HG02884 (cell line): ENCODE measurements around the gene TST.

Experiments used
- ATAC-seq: cut with Tn5 transposase; IDR thresholded peaks from one replicate; pipeline ENCODE4 v1.9.1; 2021; ENCODE audit warnings: mild to moderate bottlenecking, moderate library complexity; ENCODE audit not compliant: unreplicated experiment

The TST gene

GRCh38 chr22:37032535-37033460, 13.6 kb upstream of the TST start:
- ATAC-seq: no peak

DNA sequence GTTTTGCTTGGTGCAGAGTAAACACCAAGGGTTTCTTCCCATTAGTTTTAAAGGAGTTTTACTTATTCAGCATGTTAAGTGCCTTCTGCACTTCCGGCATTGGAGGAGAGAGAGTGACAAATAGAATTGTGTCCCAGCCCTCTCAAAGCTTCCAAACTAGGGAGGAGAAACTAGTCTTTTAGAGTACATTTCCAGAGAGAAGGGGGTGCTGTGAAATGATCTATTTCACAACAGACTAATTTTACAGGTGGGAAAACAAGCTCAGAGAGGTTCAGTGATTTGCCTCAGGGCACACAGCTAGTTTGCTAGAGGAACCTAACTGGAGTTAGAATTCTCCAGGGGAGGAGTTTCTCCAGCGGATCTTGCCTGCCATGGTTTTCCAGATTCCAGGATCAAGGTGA, 12.9 kb upstream of the TST start:
- no peak for ATAC-seq

DNA sequence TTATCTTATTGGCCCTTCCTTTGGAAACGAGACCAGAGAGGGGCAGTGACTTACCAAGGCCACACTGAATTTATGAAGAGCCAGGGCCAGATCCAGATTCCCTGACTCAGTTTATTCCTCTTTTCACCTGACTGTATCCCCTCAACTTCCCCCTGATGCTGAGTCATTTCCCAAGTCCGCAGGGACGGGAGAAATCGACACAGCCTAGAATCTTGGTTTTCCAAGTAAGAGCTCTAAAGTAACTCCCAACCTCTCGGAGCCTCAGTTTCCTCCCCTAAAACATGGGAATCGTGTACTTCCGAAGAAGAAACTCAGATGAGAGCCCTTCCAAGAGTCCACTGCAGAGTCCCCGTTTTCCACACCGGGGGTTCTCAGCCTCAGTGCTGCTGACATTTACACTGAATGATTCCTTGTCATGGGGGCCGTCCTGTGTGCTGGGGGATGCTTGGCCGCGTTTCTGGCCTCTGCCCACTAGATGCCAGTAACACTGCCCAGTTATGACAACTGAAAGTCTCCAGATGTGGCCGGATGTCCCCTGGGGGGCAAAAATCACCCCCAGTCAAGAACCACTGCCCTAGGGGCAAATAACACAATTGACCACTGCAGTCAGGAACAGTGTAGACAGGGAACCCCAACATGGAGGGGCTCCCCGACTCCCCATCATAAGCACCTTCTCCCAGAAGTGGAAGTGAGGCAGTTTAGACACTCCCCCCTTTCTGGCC, 11.5 kb upstream of the TST start:
- ATAC-seq: no peak

DNA sequence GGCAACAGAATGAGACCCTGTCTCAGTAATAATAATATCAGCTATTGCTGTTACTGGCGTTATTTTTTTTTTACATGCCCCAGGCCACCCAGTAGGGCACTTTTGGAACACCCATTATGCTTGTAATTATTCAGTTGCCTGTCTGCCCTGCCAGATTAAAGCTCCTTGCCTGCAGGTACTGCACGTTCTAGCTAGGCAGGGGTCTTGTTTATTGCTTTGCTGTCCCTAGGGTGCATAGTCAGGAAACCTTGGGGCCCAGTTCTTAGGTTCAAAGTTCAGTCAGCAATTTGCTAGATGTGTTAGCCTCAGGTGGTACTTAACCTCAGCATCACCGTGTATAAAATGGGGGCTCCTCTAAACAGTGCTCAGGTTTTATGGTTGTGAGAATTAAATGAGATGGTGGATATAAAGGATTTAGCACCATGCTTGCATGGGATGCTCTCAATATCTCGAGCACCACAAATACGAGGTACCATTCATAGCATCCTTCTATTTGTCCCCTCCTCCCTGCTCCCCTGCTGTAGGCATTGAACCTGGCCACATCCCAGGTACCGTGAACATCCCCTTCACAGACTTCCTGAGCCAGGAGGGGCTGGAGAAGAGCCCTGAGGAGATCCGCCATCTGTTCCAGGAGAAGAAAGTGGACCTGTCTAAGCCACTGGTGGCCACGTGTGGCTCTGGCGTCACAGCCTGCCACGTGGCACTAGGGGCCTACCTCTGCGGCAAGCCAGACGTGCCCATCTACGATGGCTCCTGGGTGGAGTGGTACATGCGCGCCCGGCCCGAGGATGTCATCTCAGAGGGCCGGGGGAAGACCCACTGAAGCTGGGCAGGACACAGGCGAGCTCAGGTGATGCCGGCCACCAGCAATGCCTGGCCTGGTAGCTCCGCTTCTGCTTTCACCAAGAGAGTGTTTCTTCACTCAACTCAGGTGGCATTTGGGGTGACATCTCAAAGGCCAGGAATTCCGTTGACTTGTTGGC, 9.7 kb upstream of the TST start:
- ATAC-seq: no peak

DNA sequence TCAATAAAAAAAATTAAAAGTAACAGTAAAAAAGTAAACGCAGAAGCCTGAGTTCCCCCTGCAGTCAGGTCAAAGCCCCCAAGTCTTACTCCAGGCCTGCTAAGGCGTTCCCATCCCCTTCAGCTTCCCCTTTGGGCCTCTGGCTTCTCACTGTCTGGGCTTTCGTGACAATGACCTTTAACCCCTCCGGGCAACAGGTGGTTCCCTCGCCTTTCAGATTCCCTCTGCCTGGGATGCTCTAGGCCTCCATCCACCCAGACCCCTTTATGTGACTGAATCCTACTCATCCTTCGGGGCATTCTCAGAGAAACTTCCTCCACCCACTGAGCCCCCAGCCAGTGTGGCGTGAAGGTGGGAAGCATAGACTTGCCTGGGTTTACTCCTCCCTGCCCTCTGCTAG, 8.3 kb upstream of the TST start:
- ATAC-seq: no peak

- ATAC-seq: no peak
Measured at GRCh38 chr22:37026325-37026724, 7.1 kb upstream of the TST start.

GRCh38 chr22:37025500-37026070, 6.3 kb upstream of the TST start:
- no peak for ATAC-seq

DNA sequence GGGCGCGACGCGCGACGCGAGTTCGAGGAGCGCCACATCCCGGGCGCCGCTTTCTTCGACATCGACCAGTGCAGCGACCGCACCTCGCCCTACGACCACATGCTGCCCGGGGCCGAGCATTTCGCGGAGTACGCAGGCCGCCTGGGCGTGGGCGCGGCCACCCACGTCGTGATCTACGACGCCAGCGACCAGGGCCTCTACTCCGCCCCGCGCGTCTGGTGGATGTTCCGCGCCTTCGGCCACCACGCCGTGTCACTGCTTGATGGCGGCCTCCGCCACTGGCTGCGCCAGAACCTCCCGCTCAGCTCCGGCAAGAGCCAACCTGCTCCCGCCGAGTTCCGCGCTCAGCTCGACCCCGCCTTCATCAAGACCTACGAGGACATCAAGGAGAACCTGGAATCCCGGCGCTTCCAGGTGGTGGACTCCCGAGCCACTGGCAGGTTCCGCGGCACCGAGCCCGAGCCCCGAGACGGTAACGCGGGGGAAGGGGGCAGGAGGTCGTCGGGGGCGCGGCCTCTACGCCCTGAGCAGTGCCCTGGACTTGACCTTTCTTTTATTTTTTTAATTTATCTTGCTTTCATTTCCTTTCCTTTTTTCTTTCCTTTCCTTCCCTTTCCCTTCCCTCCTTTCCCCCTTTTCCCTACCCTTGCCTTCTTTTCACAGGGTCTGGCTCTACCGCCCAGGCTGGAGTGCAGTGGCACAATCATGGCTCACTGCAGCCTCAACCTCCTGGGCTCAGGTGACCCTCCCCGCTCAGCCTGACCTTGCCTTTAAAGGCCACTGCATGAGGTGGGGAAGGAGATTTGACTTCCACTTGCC, 5.3 kb upstream of the TST start:
- no peak for ATAC-seq

- no peak for ATAC-seq
Measured at GRCh38 chr22:37023743-37024338, 4.6 kb upstream of the TST start.

GRCh38 chr22:37022483-37023337, 3.5 kb upstream of the TST start:
- no peak for ATAC-seq

- no peak for ATAC-seq
Measured at GRCh38 chr22:37021710-37022482, 2.6 kb upstream of the TST start.

- no peak for ATAC-seq
Measured at GRCh38 chr22:37021041-37021440, 1.8 kb upstream of the TST start.

GRCh38 chr22:37020192-37020479, 889 bp upstream of the TST start:
- ATAC-seq: no peak

DNA sequence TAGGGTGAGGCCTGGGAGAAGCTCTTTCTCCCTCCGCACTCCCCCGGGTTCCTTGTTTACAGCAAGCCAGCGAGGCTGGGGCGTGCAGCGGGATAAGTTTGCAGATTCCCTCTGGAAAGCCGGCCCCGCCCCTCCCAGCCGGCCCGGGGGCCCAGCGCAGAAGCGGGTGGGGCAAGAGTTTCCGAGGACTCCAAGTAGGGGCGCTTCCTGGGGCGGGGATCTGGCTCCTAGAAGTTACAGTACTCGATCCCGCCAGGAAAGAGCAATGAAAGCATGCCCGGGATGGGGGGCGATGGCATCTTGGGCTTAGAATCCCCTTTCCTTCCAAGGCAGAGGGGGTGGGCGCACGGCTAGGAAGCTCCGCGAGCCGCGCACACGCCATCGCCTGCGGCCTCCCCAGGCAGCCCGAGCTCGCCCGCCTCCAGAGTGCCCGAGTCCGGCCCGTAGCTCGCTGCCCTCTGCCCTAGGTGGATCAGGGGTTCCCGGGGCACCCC, 385 bp downstream of the TST start:
- no peak for ATAC-seq

DNA sequence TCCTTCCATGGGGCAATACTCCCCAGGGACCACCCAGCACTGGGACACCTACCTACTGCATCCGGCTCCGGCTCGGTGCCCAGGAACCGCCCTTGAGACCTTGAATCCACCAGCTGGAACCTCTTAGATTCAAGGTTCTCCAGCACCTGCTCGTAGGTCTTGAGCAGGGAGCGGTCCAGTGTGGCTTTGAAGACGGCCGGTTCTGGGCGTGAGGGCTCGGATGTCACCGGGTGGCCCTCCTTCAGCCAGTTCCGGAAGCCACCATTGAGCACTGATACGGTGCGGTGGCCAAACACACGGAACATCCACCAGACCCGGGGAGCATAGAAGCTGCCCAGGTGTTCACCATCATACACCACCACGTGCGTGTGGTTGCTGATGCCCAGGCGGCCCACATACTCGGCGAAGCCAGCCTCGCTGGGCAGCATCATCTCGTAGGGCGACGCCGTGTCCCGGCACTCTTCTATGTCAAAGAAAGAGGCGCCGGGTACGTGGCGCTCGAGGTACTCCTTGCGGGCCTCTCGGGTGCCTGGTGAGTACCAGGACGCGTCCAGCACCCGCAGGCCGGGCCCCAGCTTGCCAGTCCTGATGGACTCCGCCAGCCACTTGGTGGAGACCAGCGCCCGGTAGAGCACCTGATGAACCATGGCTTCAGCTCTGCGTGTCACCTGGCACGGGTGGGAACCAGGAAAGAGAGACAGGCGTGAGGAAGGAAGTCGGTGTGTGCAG, 997 bp downstream of the TST start:
- no peak for ATAC-seq

DNA sequence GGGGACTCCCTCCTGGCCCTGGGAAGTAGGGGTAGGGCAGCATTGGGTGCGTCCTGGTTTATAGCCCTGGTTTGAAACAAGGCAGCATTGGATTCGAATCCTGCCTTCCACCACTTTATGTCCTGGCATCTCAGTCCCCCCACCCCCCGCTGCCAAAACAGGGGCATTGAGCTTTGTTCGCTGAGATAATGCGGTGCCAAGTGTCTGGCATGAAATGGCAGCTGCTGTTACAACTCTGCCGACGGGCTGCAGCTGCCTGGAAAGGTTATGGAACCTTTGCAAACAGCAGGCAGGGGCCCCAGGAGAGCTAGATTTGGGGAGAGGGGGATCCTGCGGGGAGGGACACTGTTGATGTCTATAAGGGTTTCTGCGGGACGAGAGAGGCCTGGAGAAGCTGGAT, 1.9 kb downstream of the TST start:
- ATAC-seq: no peak
